ENCODE results near the gene GPC6.

The GPC6 gene

GRCh38 chr13:93231867-93232266 is 5.3 kb downstream of the GPC6 start:
- DNase-seq, result no peak

DNA sequence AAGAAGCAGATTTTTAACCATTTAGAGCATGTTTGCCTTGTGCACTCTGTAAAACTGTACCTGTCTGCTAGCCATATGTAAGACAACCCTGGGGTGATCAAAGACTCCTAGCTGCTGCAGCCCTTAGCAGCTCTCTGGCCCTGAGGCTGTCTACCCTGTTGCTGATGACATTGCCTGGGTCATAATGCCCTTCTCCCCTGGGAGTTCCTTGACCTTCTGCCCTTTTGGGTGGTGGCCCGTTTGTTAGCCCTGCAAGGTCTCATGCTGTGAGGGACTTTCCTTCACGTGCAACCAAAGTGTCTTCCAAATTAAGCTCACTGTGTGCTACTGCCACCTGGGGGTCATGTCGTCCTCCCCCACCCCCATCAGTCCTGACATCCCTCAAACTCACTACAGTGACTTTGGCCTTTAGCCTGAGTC is 7.4 kb downstream of the GPC6 start:
- no peak for DNase-seq

GRCh38 chr13:93234459-93234858 is 7.9 kb downstream of the GPC6 start:
- no peak for DNase-seq

- DNase-seq, result no peak
Measured at GRCh38 chr13:93235258-93236015, 8.8 kb downstream of the GPC6 start.

DNA sequence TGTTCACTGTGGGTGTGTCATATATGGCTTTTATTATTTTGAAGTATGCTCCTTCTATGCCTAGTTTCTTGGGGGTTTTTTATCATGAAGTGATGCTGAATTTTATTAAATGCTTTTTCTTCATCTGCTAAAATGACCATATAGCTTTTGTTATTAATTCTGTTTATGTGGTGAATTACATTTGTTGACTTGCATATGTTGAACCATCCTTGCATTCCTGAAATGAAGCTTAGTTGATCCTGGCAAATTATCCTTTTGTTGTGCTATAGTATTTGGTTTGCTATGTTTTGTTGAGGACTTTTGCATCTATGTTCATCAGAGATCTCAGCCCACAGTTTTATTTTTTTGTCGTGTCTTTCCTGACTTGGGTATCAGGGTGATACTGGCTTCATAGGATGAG is 12.1 kb downstream of the GPC6 start:
- no peak for DNase-seq

GRCh38 chr13:93243375-93244063 is 16.9 kb downstream of the GPC6 start:
- no peak for DNase-seq

DNA sequence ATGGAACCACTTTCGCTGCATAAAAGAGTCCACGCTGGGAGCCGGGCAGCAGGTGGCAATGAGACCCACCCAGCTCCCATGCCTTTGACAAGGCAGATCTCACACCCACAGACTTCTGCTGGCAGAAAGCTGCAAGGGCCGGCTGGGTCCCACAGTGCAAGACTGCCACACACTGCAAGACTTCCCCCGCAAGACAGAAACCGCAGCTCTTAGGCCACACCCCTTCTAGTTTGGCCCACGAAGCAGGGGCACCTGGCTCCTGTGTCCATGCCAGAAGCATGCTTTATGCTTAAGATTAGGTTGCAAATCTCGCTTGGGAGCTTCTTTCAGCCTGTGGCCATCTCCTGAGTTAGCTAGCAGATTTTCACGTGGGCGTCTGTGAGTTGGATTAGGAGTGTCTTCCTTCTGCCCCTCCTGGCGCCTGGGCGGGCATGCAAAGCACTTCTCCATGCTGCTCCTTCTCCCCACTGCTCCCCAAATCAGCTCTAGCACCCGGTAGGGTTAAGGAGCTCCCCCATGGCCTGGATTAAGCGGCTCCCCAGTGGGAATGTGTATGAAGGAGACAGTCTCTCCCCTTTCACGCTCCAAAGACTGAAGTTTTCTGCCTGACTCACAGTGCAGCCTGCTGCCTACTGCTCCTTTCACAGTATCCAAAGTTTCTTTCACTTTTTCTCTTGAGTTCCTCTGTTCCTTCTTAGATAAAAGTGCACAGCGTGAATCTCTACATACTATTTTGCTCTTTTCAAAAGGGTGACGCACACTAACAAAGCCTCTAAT is 17.7 kb downstream of the GPC6 start:
- no peak for DNase-seq

DNA sequence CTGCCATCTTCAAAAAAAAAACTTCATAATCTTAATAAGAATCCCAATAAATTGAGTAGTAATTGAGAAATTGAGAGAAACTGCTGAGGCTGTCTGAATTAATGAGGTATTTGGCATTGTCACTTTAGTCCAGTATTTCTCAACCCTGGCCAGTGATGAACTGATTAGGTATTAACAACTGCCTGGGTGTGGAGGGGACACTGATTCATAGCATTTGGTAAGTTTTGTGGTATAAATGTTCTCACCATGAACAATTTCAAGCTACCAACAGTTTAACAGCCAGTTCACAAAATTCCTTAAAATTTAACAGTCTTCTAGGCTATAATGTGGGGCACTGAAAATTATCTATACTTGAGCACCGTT is 18.3 kb downstream of the GPC6 start:
- DNase-seq, result no peak

- no peak for DNase-seq
Measured at GRCh38 chr13:93246069-93246468, 19.5 kb downstream of the GPC6 start.

DNA sequence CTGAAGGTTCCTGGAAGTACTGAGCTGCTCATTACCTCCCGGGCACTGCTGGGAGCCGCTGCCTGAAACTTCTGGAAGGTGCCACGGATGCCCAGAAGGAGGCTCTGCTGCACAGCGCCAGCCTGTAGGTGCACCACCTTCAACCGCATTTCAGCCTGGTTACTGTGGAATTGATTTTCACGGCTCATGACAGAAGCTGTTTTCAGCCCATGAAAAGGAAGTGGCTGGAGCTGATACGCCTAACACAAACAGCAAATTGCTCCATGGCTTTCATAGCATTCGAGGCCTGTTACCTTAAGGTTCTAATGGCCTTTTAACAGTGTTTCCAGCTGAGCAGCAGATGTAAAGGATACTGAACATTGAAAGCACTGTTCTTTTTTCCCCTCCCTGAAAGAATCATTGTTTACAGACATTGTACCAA is 22.0 kb downstream of the GPC6 start:
- no peak for DNase-seq

- no peak for DNase-seq
Measured at GRCh38 chr13:93249364-93250306, 23.0 kb downstream of the GPC6 start.

GRCh38 chr13:93254775-93255174 is 28.2 kb downstream of the GPC6 start:
- no peak for DNase-seq

DNA sequence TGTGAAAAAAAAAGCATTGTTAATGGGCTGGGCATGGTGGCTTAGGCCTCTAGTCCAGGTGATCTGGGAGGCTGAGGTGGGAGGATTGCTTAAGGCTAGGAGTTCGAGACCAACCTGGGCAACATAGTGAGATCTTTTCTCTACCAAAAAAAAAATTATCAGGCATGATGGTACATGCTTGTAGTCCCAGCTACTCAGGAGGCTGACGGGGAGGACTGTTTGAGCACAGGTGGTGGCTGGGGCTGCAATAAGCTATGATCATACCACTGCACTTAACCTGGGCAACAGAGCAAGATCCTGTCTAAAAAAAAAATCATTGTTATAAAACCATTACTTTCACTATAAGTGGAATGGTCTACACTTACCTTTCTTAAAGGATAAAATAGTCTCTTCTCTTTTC is 30.4 kb downstream of the GPC6 start:
- no peak for DNase-seq

DNA sequence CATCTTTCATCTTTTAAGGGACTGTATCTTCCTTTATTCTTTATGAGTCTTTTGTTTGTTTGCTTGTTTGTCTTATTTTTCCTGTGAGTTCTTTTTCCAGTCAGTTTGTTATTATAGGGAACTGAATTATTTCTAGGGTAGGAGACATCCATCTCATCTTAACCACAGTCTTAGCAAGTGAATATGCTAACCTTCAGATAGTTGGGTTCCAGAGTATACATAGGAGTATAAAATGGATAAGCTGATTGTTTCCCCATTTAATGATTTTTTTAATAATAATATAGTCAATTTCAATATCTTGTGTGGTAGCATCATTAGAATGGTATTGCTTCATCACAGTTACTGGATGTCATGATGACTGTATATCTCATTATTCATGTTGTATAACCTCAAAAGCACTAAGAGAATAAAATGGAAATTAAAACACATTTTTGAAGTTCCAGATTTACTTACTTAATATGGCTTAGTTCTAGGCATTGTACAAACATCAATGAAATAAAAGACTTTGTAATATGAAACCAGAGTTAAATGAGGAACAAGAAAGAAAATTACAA is 33.0 kb downstream of the GPC6 start:
- DNase-seq, result no peak

- no peak for DNase-seq
Measured at GRCh38 chr13:93260591-93260990, 34.0 kb downstream of the GPC6 start.

DNA sequence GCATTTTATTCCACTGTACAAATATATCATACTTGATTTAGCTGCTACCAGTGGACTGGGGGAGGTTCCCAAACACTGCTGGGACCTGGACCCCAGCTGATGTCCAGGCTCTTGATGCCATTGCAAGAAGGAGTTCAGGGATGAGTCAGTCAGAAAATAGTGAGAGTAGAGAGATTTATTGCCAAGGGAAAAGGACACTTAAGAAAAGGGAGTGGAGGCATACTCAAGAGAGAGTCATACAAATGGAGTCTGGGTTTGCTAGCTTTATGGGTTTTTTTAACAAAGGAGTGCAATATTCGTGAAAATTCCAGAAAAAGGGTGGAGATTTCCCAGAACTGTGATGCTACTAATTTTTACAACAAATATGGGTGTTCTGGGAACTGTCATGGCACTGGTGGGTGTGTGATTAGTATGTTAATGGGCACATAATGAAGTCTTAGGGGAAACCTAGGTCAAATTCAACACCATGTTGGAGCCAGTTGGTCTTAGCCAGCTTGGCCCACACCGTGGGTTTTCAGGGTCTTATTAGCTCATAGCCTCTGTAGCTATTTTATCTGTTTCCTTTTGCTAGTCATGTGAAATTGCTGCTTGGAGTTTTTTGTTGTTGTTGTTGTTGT is 36.2 kb downstream of the GPC6 start:
- no peak for DNase-seq

DNA sequence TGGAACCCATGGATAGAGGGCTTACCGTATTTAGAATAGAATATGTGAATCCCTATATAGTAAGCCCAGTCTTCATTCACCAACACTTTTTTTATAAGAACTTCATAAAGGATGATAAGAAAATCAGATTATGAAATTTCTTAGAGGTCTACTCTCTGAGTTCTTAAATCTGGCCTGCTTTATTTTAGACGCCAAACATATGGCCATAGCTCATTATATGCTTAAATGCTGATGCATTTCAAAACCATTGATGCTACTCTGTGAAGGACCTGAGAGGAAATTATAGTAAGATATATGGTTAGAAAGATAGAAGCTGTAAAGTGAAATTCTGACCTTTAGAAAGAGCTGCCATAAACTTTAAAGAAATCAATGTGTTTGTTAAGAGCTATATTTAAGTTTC is 38.3 kb downstream of the GPC6 start:
- no peak for DNase-seq

- DNase-seq, result no peak
Measured at GRCh38 chr13:93265800-93266199, 39.2 kb downstream of the GPC6 start.

GRCh38 chr13:93266681-93267080 is 40.1 kb downstream of the GPC6 start:
- DNase-seq, result no peak

- DNase-seq, result no peak
Measured at GRCh38 chr13:93268327-93269028, 41.9 kb downstream of the GPC6 start.
